ENCODE data around the gene CISD1.
A peak's percentile ranks its signal among the peaks of the same experiment; 100 is the strongest.

Gene CISD1

DNA sequence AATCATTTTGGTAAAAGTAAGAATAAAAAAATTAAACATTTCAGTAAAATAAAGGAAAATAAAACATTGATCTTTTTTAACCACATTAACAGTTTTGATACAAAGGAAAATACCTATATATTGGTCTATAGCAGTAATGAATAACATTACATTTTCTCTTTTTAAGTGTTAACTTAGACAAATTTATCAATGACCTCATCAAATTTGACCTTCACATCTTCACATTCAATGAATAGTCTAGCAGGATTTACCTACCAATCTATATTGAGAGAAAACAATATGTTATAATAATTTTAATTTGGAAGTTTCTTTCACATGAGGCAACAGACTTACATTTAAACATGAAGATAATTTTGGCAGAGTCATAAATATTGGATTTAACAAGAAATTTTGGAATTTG is 47.9 kb downstream of the CISD1 start:
- no peak for DNase-seq

DNA sequence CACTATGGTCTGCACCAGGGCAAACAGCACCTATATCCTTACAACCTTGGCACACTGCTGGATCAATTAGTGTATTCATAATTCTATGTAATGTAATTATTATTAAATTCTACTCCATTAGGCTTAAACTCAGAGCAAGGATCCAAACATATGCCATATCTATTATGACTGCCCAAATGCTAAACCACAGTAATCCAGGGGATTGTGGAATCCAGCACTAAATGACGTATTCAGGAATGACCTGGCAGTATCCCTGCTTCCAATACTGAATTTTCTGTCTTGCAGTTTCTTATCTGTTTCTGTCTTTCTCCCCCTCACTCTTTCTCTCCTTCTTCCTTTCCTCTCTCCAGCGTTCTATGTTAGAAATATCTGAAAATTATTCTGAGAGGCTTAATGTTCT is 49.4 kb downstream of the CISD1 start:
- no peak for DNase-seq

DNA sequence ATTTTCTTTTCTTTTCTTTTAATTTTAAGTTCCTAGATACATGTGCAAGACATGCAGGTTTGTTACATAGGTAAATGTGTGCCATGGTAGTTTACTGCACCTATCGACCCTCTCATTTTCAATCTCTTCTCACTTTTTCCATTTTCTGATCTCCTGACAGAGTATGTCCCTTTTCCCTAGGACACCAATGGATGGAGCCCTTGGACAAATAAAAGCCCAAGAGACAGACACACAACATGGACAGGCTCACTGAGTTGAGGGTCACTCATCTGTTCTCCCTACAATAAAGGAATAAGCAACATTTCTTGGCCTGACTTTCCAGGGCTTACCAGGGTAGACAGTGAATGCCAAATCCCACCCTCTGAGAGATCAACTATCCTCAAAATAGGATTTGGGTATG is 50.6 kb downstream of the CISD1 start:
- DNase-seq, result no peak

DNA sequence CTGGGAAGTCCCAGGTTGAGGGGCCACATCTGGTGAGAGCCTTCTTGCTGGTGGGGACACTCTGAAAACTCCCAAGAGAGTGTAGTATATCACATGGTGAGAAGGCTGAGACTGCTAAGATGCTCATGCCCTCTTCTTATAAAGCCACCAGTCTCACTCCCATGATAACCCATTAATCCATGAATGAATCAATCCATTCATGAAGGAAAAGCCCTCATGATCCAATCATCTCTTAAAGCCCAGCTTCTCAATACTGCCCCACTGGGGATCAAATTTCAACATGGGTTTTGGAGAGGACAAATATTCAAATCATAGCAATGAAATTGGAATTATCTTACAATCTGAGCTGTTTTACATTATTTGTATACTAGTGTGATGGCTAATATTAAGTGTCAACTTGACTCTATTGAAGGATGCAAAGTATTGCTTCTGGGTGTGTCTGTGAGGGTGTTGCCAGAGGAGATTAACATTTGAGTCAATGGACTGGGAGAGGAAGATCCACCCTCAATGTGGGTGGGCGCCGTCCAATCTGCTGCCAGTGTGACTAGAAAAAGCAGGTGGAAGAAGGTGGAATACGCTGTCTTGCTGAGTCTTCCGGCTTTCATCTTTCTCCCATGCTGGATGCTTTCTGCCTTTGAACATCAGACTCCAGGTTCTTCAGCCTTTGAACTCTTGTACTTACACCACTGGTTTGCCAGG is 51.5 kb downstream of the CISD1 start:
- DNase-seq, result no peak

DNA sequence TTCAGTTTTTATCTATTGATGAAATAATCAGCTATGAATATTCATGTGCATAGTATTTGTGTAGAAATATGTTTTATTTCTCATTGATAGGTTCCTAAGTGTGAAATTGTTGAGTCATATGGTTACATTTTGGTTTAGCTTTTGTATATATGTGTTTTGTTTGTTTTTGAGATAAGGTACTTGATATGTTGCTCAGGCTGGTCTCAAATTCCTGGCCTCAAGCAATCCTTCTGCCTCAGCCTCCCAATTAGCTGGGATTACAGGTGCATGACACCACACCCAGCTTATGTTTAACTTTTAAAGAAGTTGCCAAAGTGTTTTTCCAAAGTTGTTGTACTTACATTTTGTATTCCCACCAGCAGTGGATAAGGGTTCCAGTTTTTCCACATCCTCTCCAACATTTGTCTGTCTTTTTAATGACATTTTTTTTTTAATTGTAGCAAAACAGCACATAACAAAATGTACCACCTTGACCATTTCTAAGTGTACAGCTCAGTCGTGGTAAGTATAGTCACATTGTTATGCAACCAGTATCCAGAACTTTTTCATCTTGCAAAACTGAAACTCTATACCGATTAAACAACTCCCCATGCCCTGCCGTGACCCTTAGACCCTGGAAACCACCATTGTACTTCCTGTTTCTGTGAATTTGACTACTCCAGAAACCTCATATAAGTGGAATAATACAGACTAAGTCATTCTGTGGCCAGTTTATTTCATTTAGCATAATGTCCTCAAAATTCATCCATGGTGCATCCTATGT is 53.3 kb downstream of the CISD1 start:
- peak; percentile 25 to 56 for DNase-seq

DNA sequence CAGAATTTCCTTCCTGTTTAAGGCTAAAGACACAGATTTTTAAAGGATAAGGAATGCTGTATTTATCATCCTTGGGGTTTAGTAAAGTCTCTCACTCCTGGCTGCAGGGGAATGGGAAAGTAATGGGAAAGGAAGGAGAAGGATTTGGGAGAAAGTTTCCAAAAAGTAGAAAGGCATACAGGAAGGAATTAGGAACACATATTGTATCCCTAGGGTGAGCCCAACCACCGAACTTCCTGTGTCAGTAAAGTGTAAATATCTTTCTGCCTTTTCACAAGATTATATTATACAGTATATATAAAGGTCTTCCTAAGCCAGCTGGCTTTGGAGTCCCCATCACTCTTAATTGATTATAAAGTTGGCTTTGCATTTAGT is 53.9 kb downstream of the CISD1 start:
- no peak for DNase-seq

DNA sequence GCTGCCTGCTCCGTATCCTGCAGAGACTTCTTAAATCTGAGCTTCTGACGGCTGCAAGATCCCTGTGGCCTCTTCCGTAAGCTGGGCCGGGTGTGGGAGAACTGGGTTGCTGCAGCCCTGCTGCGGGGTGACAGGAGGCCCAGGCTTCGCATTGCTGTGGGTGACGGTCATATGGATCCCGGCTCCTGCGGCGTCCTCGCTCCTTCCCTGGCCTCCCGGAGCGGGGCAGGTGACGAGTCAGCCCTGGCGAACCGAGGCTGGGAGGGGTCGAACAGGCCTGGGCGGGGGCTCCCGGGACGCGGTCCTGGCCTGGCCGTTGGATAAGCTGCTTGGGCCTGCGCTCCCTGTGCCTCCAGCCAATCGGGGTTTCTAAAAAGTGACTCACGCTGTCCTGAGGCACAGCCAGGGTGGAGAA is 58.0 kb downstream of the CISD1 start:
- no peak for DNase-seq

DNA sequence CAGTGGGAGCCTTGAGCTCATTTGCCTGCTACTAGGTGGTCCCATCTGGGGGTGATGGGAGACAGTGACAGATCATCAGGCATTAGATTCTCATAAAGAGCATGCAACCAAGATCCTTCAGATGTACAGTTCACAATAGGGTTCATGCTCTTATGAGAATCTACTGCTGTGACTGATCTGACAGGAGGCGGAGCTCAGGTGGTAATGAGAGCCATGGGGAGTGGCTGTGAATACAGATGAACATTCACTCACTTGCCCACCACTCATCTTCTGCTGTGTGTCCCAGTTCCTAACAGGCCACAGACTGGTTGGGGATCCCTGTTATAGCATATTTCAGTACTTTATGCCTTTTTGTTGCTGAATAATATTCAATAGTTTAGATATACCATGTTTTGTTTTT is 59.3 kb downstream of the CISD1 start:
- DNase-seq, result no peak

DNA sequence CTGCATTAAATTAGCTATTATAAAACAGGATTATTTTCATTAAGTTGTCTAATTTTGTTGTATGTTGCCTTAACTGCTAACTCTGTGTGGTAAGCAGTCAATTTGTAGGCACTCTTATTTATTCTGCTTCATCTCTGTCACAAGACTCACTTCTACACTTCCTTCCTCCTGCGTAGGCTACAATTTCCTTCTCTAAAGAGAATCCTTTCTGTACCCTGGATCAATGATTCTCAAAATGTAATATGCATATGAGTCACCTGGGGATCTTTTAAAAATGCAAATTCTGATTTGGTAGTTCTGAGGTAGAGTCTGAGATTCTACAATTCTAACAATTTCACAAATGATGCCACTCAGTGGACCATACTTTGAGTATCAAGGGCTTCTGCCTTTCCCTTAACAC is 61.5 kb downstream of the CISD1 start:
- no peak for DNase-seq

DNA sequence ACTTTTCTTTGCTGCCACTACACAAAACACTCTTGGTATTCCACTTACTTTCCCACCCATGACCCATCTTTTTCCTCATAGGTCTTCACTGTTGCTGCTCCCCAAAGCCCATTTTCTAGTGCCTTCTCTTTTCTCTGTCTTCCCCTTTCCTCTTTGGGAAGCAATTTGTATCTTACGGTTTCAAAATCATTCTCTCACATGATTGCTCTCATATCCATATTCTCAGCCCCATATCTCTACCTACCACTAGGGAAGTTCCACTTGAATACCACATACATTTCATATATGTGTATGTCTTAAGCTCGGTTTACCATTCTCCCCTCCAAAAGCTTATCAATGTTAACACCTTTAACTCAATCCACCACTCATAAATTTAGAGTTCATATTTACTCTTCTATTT is 62.7 kb downstream of the CISD1 start:
- DNase-seq, result no peak

DNA sequence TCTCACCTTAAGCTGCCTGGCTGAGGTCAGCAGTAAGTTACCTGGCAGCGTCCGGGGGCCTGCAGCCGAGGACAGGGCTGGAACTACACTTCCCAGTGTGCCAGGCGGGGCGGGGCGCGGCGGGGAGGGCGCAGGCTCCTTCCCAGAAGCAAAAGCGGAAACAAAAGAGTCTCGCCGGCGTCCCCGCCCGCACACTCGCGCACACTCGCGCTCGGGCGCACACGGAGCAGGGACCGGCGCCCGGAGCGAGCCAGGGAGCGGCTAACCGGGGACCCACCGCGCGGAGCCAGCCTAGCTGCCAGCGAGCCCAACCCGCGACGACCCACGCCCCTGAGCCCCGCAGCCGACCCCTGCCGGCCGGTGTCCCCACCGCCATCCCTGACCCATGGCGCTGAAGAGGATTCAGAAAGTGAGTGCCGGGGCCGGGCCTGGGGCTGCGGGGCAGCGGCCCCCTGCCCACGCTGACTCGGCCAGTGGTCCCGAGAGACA is 65.9 kb downstream of the CISD1 start, which contains the start of gene UBE2D1:
Gene UBE2D1 (plus strand): TSS at position 190 of the 489 bp plus-strand sequence. CDS start 196 bp downstream, at position 386.
- DNase-seq, result peak; percentile 84 to 86

DNA sequence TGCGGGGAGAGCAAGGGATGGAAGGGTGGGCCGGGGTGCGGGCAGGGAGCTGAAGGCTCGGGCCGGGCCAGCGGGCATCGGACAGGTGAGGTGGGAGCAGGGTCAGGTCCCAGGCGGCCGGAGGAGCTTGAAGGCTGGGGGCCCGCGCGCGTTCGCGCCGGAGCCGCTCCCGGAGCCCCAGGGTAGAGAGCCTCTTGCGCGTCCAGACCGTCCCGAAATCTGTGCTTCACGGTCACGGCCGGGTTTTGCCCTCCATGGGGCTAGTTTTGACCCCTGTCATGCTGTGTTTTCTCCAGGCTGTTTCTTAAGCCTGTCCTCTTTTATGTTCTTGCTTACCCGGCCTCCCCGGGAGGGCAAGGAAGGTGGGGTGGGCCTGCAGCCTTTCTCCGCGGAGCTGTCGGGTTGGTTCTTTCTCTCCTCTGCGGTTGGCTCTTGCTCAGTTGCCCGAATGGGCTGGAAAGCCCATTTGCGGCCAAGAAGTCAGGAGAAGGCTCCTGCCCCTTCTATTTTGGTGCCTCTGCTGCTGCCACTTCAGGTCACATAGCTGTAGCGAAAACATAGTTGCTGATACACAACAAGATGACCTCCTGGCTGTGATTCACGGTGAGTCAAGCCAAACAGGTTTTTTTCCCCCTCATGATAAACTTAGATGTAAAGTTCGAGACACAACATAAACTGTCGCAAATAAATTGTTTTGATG is 66.5 kb downstream of the CISD1 start:
- DNase-seq, result peak; percentile 2 to 15

DNA sequence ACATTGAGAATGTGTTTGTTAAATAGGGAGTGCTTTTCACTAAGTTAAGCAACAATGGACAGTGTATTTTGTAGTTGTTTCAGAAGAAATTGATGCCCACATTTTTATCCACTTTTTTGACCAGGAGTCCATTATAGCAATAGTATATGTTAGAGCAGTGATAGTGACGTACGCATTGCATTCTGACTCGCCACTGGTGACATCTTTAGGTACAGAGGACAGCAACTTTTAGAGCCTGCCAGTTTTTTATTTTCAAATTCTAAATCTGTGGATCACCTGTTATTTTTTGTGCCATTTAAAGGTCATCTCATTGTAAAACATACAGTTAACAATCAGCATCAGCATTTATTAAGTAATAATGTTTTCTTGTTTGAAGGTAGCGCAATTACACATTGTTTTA is 67.3 kb downstream of the CISD1 start:
- DNase-seq, result no peak
